GM10266 (cell line): ENCODE data around the gene ABTB1.

Experiments used
- DNase-seq: peaks from one replicate; pipeline ENCODE4 v3.0.0; 2012; ENCODE audit errors: extremely low spot score
- CTCF ChIP-seq: IDR thresholded peaks from 2 replicates; pipeline ENCODE4 v1.5.1; 2012; ENCODE audit warnings: mild to moderate bottlenecking, low read depth; ENCODE audit not compliant: control insufficient read depth, insufficient read depth; ENCODE audit errors: missing control alignments

The ABTB1 gene

GRCh38 chr3:127707851-127708411 lies 35.2 kb downstream of the ABTB1 start:
- TF ChIP-seq CTCF: no peak
- no peak for DNase-seq

GRCh38 chr3:127708837-127709236 lies 36.1 kb downstream of the ABTB1 start:
- no peak for DNase-seq
- no peak for TF ChIP-seq CTCF

- no peak for TF ChIP-seq CTCF
- no peak for DNase-seq
Measured at GRCh38 chr3:127709320-127710060, 36.7 kb downstream of the ABTB1 start.

GRCh38 chr3:127710155-127710941 lies 37.6 kb downstream of the ABTB1 start:
- TF ChIP-seq CTCF: no peak
- no peak for DNase-seq

GRCh38 chr3:127711021-127711695 lies 38.4 kb downstream of the ABTB1 start:
- DNase-seq: no peak

GRCh38 chr3:127711896-127712295 lies 39.1 kb downstream of the ABTB1 start:
- no peak for DNase-seq
- TF ChIP-seq CTCF: no peak

More at GRCh38 chr3:127711021-127711695, 38.4 kb downstream of the ABTB1 start:
- no peak for TF ChIP-seq CTCF
